Activated naive CD8-positive, alpha-beta T cell treated with anti-CD3 and anti-CD28 coated beads, Interleukin-2, amount 10 ng/mL, durations not matched to agents 7 days and 5 days (primary cell): ENCODE data around the gene AGK. TPM values are rescaled to one million over a fixed set of nuclear protein-coding genes. Genes with fewer than 3 reads are reported as not detected.

ENCODE experiments used
- ATAC-seq: fragments of 150-1000 bp; cut with Tn5 transposase; one replicate; pipeline ENCODE4 v1.10.0; 2021; ENCODE audit warnings: low read depth, moderate library complexity
- POLR2A ChIA-PET: fragments of 350-600 bp; sonication (Branson Sonifier 250); formaldehyde crosslinking; loops from one replicate; lab custom pipeline; 2021; ENCODE audit warnings: antibody characterized with exemption; lab: Charles Lee
- DNase-seq: peaks from one replicate; pipeline ENCODE4 v3.0.0; 2021
- H3K27ac Mint-ChIP-seq: one replicate; pipeline ENCODE4 v1.8.0; 2022; ENCODE audit warnings: mild to moderate bottlenecking, mixed read lengths
- H3K27me3 Mint-ChIP-seq: one replicate; pipeline ENCODE4 v1.8.0; 2022; ENCODE audit warnings: mild to moderate bottlenecking, moderate library complexity, mixed read lengths
- H3K36me3 Mint-ChIP-seq: one replicate; pipeline ENCODE4 v1.8.0; 2021; ENCODE audit warnings: mild to moderate bottlenecking, mixed read lengths
- H3K4me1 Mint-ChIP-seq: one replicate; pipeline ENCODE4 v1.8.0; 2021; ENCODE audit warnings: mixed read lengths
- H3K4me3 Mint-ChIP-seq: one replicate; pipeline ENCODE4 v1.8.0; 2022; ENCODE audit warnings: mild to moderate bottlenecking, moderate library complexity, mixed read lengths
- H3K9me3 Mint-ChIP-seq: one replicate; pipeline ENCODE4 v1.8.0; 2021; ENCODE audit warnings: mixed read lengths
- total RNA-seq, 2 experiments: library from RNA; stranded (reverse); gene quantifications; one replicate each; pipeline ENCODE4 v1.2.3, GENCODE V29; 2021

AGK gene
- total RNA-seq, 2 experiments from 2014 or later, result 39.9 to 40.3 TPM

DNA sequence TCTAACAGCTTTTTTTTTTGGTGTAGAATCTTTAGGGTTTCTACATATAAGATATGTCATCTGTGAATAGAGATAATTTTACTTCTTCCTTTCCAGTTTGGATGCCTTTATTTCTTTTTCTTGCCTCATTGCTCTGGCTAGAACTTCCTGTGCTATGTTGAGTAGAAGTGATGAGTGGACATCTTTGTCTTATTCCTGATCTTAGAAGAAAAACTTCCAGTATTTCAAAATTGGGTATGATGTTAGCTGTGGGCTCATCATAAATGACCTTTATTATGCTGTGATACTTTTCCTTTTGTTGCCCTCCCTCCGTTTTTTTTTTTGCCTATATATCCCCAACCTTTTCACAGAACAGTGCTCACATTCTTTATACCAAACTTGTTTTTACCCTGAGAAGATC is 8.8 kb downstream of the AGK start:
- Mint-ChIP-seq H3K27ac (peak overlapping the region; percentile 53), H3K4me1 (peaks cover 43% of the 10 kb centered on the region), H3K9me3 (peaks cover 12% of the 10 kb centered on the region), H3K36me3 (peaks cover 89% of the 10 kb centered on the region), H3K4me3 (no peak overlapping the region), H3K27me3 (no peaks in the 10 kb centered on the region)
- POLR2A ChIA-PET, result interaction anchor here (0.7 to 1.1 kb wide), 2 partner anchors 27 to 141 kb away, joined by 3 read pairs; no protein-coding TSS in a partner anchor
- no peak for ATAC-seq
- DNase-seq, result no peak

DNA sequence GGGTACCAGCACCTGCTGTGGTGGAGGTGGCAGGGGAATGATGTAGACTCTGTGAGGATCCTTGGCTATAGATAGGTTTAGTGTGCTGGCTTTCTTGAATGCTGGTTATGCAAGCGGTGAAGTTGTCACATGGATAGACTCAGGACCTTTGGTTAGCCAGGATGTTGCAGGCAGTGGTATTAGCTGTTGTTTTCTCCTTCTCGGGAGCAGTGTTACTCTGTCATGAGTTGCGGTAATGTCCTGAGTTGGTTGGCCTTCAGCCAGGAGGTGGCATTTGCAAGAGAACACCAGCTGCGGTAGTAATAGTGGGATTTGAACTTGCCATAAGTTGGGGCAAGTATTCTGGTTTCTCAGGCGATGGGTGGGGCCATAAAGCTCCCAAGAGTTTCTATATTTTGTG is 10.8 kb downstream of the AGK start:
- ATAC-seq (no peak), DNase-seq (no peak)
- H3K27ac Mint-ChIP-seq, result no peak overlapping the region
- H3K9me3 Mint-ChIP-seq, result peaks cover 12% of the 10 kb centered on the region
- H3K27me3 Mint-ChIP-seq, result no peaks in the 10 kb centered on the region
- H3K36me3 Mint-ChIP-seq, result peaks cover 93% of the 10 kb centered on the region
- H3K4me3 Mint-ChIP-seq, result no peak overlapping the region
- H3K4me1 Mint-ChIP-seq, result peaks cover 42% of the 10 kb centered on the region
- POLR2A ChIA-PET, result interaction anchor here (0.6 to 1.7 kb wide), 2 partner anchors 10 to 465 kb away, joined by 3 to 4 read pairs; partner anchors contain the start of gene AGK

DNA sequence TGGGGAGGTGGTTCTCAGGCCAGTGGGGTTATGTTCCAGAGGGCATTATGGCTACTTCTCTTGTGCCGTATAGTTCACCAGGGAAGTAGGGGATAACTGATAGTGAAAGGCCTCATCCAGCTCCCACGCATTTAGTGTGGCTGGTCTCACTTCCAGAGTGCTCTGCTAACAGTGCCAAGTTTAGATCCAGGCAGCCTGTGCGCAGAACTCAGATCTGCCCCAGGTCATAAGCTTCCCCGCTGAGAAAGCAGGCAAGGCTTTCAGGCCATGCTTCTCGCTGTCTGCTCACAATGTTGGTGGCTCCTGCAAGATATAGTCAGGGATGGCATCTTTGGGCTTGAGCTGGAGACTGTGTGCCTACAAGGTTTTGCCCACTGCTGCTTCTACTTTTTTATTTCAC is 11.3 kb downstream of the AGK start:
- H3K27ac Mint-ChIP-seq, result no peak overlapping the region
- H3K9me3 Mint-ChIP-seq, result peaks cover 12% of the 10 kb centered on the region
- H3K27me3 Mint-ChIP-seq, result no peaks in the 10 kb centered on the region
- no peak for ATAC-seq
- POLR2A ChIA-PET, result interaction anchor here (0.6 to 1.7 kb wide), 2 partner anchors 11 to 466 kb away, joined by 3 to 4 read pairs; partner anchors contain the start of gene AGK
- DNase-seq, result no peak
- H3K4me1 Mint-ChIP-seq, result peaks cover 38% of the 10 kb centered on the region
- peaks cover 89% of the 10 kb centered on the region for H3K36me3 Mint-ChIP-seq
- no peak overlapping the region for H3K4me3 Mint-ChIP-seq

DNA sequence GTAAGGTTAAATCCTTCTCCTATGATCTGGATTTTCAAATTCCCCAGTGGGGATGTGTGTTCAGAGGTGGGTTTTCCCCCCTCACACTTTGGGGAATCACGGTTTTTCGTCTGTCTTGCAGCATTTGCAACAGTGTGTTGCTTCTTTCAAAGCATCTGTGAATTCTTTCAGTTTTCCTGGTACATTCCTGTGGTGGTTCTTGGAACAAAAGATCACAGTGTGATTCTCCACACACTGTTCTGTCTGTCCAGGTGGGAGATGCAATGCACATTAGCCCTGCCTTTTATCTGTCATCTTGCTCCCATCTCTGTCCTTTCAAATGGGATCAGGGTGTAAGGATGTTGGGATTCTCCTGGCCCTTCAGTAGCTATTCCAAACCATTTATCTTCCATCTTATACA is 11.8 kb downstream of the AGK start:
- no peak overlapping the region for H3K27ac Mint-ChIP-seq
- peaks cover 90% of the 10 kb centered on the region for H3K36me3 Mint-ChIP-seq
- POLR2A ChIA-PET, result interaction anchor here (0.6 to 1.7 kb wide), 2 partner anchors 11 to 466 kb away, joined by 3 to 4 read pairs; partner anchors contain the start of gene AGK
- H3K4me1 Mint-ChIP-seq, result peaks cover 34% of the 10 kb centered on the region
- H3K27me3 Mint-ChIP-seq, result no peaks in the 10 kb centered on the region
- no peak for DNase-seq
- ATAC-seq, result no peak
- H3K9me3 Mint-ChIP-seq, result peaks cover 12% of the 10 kb centered on the region
- no peak overlapping the region for H3K4me3 Mint-ChIP-seq

DNA sequence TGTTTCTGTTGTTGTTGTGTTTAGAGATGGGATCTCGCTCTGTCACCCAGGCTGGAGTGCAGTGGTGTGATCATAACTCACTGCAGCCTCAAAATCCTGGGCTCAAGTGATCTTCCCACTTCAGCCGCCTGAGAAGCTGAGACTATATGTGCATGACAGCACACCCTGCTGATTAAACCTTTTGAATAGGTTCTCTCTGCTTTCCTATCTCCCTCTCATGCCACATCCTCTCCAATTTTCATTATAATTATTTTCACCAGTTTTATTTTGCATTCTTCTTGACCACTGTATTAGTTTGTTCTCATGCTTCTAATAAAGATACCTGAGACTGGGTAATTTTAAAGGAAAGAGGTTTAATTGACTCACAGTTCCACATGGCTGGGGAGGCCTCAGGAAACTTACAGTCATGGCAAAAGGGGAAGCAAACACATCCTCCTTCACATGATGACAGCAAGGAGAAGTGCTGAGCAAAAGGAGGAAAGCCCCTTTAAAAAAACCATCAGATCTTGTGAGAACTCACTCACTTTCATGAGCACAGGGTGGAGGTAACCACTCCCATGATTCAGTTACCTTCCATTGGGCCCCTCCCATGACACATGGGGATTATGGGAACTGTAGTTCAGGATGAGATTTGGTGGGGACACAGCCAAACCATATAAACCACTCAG is 12.9 kb downstream of the AGK start:
- DNase-seq, result no peak
- no peak overlapping the region for H3K27ac Mint-ChIP-seq

DNA sequence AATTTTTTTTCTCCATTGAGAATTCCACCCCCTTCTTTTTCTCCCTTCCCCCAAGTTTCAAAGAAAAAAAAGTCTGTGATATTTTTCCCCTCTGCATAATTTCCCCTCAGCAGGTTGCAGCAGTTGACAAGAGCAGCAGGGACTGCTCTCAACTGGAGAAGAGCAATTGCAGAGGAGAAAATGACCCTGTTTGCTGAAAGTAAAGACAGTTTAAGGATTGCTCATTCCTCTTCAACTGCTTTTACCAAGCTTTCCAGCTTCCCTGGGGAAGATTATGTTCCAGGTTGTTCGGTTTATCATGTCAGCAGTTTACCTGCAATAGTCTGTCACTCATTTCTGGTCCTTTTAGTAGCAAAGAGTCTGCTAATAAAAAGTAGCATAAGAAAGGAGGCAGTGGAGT is 16.2 kb downstream of the AGK start:
- H3K4me1 Mint-ChIP-seq, result peaks cover 14% of the 10 kb centered on the region

More for the DNA sequence above, 12.9 kb downstream of the AGK start:
- peak; percentile 42 for ATAC-seq
- peaks cover 12% of the 10 kb centered on the region for H3K9me3 Mint-ChIP-seq
- peaks cover 84% of the 10 kb centered on the region for H3K36me3 Mint-ChIP-seq
- H3K4me1 Mint-ChIP-seq, result peaks cover 27% of the 10 kb centered on the region
- no peaks in the 10 kb centered on the region for H3K27me3 Mint-ChIP-seq
- no peak overlapping the region for H3K4me3 Mint-ChIP-seq
- POLR2A ChIA-PET, result no interaction called here

DNA sequence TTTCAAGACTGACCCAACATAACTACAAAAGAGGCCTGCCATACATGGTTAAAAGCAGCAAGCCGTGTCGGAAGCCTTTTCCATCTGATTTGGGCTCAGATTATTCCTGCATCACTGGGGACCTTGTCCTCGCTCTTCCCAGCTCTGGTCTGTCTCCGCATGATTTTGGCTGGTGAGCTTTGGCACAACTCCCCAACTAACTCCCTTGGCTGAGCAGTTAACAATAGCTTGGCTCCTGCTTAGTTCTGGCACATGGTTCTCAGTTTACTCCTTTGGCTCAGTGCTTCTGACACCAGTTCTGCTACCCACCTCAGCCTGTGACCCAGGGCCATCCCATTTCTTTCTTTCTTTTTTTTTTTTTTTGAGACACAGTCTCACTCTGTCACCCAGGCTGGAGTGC is 17.0 kb downstream of the AGK start:
- Mint-ChIP-seq H3K9me3 (no peaks in the 10 kb centered on the region), H3K36me3 (peaks cover 63% of the 10 kb centered on the region), H3K4me3 (no peak overlapping the region), H3K27me3 (no peaks in the 10 kb centered on the region), H3K4me1 (peaks cover 14% of the 10 kb centered on the region), H3K27ac (no peak overlapping the region)
- POLR2A ChIA-PET, result interaction anchor here (0.6 to 1.0 kb wide), 2 partner anchors 8 to 14 kb away, joined by 3 read pairs; no protein-coding TSS in a partner anchor
- no peak for DNase-seq
- no peak for ATAC-seq

More for the DNA sequence above, 16.2 kb downstream of the AGK start:
- Mint-ChIP-seq H3K27ac (no peak overlapping the region), H3K36me3 (peaks cover 68% of the 10 kb centered on the region), H3K27me3 (no peaks in the 10 kb centered on the region), H3K9me3 (no peaks in the 10 kb centered on the region), H3K4me3 (no peak overlapping the region)
- POLR2A ChIA-PET, result no interaction called here
- ATAC-seq (no peak), DNase-seq (no peak)

DNA sequence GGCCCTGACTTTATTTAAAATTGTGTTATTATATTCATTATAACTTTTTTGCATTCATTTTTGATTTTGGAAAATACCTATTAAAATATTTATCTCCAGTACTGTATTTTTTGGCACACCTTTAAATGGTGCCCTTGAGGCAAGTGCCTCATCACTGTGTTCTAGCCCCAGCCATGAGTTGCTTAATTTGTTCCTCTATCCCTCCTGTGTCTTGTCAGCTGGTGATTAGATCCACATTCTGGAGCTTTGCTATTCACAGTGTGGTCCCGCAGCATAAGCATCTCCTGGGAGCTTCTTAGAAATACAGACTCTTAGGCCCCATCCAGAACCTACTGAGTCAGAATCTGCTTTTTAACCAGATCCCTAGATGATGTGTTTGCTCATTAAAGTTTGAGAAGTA is 19.8 kb downstream of the AGK start:
- POLR2A ChIA-PET, result interaction anchor here (1.2 kb wide), 1 partner anchor 20 kb away, joined by 3 read pairs; the partner anchor contains the start of gene AGK
- H3K27me3 Mint-ChIP-seq, result no peaks in the 10 kb centered on the region
- H3K4me1 Mint-ChIP-seq, result peaks cover 11% of the 10 kb centered on the region

DNA sequence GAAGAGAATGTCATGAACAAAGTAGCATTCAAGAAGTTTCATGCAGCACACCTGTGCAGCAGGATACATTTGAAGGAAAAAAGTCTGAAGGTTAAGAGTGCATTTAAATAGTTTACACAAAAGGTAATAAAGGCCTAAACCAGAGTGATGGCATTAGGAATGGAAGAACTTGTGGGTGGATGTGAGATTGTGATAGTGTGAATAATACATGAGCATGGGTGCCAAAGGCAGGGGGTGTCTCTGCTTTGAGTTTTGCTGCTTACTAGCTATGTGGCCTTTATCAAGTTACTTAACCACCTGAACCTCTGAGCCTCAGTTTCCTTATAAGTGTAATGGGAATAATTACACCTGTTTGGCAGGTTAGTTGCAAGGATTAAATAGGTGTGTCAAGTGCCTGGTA is 21.0 kb downstream of the AGK start:
- peaks cover 19% of the 10 kb centered on the region for H3K9me3 Mint-ChIP-seq
- ATAC-seq, result no peak
- DNase-seq, result no peak
- H3K27ac Mint-ChIP-seq, result no peak overlapping the region
- POLR2A ChIA-PET, result no interaction called here
- H3K27me3 Mint-ChIP-seq, result no peaks in the 10 kb centered on the region
- H3K4me3 Mint-ChIP-seq, result no peak overlapping the region
- H3K36me3 Mint-ChIP-seq, result peaks cover 61% of the 10 kb centered on the region
- H3K4me1 Mint-ChIP-seq, result peaks cover 4% of the 10 kb centered on the region

More for the DNA sequence above, 19.8 kb downstream of the AGK start:
- H3K9me3 Mint-ChIP-seq, result peaks cover 13% of the 10 kb centered on the region
- peaks cover 60% of the 10 kb centered on the region for H3K36me3 Mint-ChIP-seq
- H3K27ac Mint-ChIP-seq, result no peak overlapping the region
- no peak overlapping the region for H3K4me3 Mint-ChIP-seq
- no peak for ATAC-seq
- DNase-seq, result no peak

DNA sequence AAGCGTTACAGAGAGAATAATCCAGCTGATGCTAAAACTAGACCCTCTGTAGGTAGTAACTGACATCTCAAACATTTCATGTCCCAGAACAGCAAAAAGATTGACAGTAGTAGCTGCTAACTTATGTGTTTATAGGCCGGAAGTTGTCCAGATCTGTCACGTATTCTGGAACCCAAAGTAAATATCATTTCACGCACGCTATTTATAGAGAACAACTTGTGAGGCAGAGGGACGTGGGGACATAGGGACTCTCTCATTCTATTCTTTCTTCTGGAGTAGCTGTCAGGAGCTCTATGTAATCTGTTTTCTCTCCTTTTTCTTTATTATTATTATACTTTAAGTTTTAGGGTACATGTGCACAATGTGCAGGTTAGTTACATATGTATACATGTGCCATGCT is 22.3 kb downstream of the AGK start:
- no peaks in the 10 kb centered on the region for H3K27me3 Mint-ChIP-seq
- H3K9me3 Mint-ChIP-seq, result peaks cover 22% of the 10 kb centered on the region
- no peak overlapping the region for H3K27ac Mint-ChIP-seq
- no peak overlapping the region for H3K4me3 Mint-ChIP-seq
- DNase-seq (no peak), ATAC-seq (no peak)
- POLR2A ChIA-PET, result no interaction called here
- H3K4me1 Mint-ChIP-seq, result peaks cover 4% of the 10 kb centered on the region
- peaks cover 58% of the 10 kb centered on the region for H3K36me3 Mint-ChIP-seq

DNA sequence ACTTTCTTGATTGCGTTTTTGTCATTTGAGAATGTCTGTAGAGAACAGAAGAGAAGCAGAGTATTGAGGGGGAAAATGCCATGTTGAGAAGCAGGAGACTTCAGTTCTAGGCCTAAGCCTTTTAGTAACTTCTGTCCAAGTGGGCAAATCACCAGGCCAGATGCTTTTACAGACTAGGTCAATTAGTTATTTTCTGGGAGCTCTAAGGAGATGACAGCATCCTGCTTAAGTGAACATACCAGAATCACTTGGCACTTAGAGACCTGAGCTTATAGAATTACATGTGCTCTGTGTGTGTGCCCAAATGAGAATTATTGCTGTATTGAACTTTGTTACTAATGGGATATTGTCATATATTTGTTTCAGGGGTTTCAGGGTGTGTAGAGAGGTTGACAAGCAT is 24.0 kb downstream of the AGK start:
- Mint-ChIP-seq H3K36me3 (peaks cover 56% of the 10 kb centered on the region), H3K27ac (no peak overlapping the region), H3K27me3 (no peaks in the 10 kb centered on the region), H3K4me3 (no peak overlapping the region), H3K9me3 (peaks cover 22% of the 10 kb centered on the region), H3K4me1 (peaks cover 4% of the 10 kb centered on the region)
- POLR2A ChIA-PET, result interaction anchor here (1.0 kb wide), 1 partner anchor 24 kb away, joined by 4 read pairs; the partner anchor contains the start of gene AGK
- ATAC-seq (no peak), DNase-seq (no peak)

DNA sequence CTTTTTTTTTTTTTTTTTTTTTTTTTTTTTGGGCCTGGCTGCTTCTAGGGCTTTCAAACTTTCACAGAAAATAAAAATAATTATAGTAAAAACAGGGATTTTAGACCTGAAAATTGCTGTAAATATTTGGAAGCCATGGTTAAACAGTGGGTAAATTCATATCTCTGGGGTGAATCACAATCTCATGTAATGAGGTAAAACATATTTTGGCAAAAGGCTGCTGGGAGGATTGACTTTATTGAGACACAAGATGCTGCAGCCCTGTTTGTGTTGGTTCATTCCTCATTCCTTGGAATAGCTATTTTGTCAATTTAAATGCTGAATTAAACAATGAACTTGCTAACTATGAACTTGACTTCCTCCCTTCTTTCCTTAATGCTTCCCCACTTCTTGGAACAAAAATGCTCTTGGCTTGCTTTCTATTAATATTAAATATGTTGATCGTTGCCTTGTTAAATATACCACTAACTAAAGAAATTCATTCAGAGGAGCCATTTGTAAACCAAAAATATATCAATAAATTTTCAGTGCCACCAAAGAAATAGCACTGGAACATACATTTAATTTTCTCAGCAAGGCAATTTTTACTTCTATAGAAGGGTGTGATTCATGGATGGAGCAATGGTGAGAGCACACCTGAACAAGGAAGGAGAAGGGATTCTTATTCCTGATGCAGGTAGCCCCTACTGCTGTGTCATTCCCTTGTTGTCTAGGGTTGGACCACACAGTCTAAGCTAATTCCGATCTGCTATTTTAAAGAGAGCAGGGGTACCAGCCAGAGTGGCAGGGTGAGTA is 24.6 kb downstream of the AGK start:
- POLR2A ChIA-PET, result interaction anchor here (1.0 to 1.1 kb wide), 2 partner anchors 8 to 25 kb away, joined by 3 to 4 read pairs; partner anchors contain the start of gene AGK
- peaks cover 56% of the 10 kb centered on the region for H3K36me3 Mint-ChIP-seq

More for the DNA sequence above, 24.6 kb downstream of the AGK start:
- Mint-ChIP-seq H3K4me3 (no peak overlapping the region), H3K27ac (no peak overlapping the region), H3K4me1 (peaks cover 4% of the 10 kb centered on the region), H3K9me3 (peaks cover 22% of the 10 kb centered on the region), H3K27me3 (no peaks in the 10 kb centered on the region)
- DNase-seq, result no peak
- ATAC-seq, result no peak
